NCI-H748 (cell line): ENCODE measurements around the gene MRPL45.

Experiments used
- DNase-seq: peaks from one replicate; lab custom pipeline; 2025; ENCODE audit not compliant: unreplicated experiment; lab: John Stamatoyannopoulos, UW

Gene MRPL45

GRCh38 chr17:38324772-38325171, 27.8 kb downstream of the MRPL45 start:
- no peak for DNase-seq

GRCh38 chr17:38325221-38325851, 28.4 kb downstream of the MRPL45 start:
- DNase-seq: no peak

GRCh38 chr17:38326996-38327792, 30.2 kb downstream of the MRPL45 start:
- no peak for DNase-seq

GRCh38 chr17:38327936-38328335, 31.0 kb downstream of the MRPL45 start:
- no peak for DNase-seq

- DNase-seq: no peak
Measured at GRCh38 chr17:38328620-38329019, 31.7 kb downstream of the MRPL45 start.

GRCh38 chr17:38329284-38329683, 32.3 kb downstream of the MRPL45 start:
- no peak for DNase-seq

- DNase-seq: no peak
Measured at GRCh38 chr17:38329808-38330730, 33.1 kb downstream of the MRPL45 start.

GRCh38 chr17:38330941-38331411, 34.0 kb downstream of the MRPL45 start:
- no peak for DNase-seq

- no peak for DNase-seq
Measured at GRCh38 chr17:38332735-38333134, 35.8 kb downstream of the MRPL45 start.

- DNase-seq: peak; percentile 43
Measured at GRCh38 chr17:38333635-38334295, 36.8 kb downstream of the MRPL45 start.

- DNase-seq: no peak
Measured at GRCh38 chr17:38334480-38335364, 37.8 kb downstream of the MRPL45 start.

GRCh38 chr17:38336838-38337237, 39.9 kb downstream of the MRPL45 start:
- no peak for DNase-seq

- DNase-seq: no peak
Measured at GRCh38 chr17:38338053-38338452, 41.1 kb downstream of the MRPL45 start.

GRCh38 chr17:38338535-38338934, 41.6 kb downstream of the MRPL45 start:
- no peak for DNase-seq

- no peak for DNase-seq
Measured at GRCh38 chr17:38339891-38340290, 42.9 kb downstream of the MRPL45 start.

GRCh38 chr17:38341035-38341721, 44.2 kb downstream of the MRPL45 start:
- peak; percentile 83 for DNase-seq

- no peak for DNase-seq
Measured at GRCh38 chr17:38342886-38343607, 46.1 kb downstream of the MRPL45 start.

- DNase-seq: no peak
Measured at GRCh38 chr17:38343608-38344419, 46.8 kb downstream of the MRPL45 start, which contains the start of gene GPR179. TSS of gene GPR179 (minus strand) at chr17:38343956. CDS start at chr17:38343789, 167 bp downstream.
